ENCODE data around the gene AGBL4. TPM values are rescaled to one million over a fixed set of nuclear protein-coding genes. Genes with fewer than 3 reads are reported as not detected.
"Not testable (repeated sequence)": the region's sequence is repeated elsewhere in the genome, so short reads cannot be mapped to it uniquely, and the experiment has no call there.

The AGBL4 gene
- polyA plus RNA-seq, 3 donors, result 0.05 TPM; not detected in 2

DNA sequence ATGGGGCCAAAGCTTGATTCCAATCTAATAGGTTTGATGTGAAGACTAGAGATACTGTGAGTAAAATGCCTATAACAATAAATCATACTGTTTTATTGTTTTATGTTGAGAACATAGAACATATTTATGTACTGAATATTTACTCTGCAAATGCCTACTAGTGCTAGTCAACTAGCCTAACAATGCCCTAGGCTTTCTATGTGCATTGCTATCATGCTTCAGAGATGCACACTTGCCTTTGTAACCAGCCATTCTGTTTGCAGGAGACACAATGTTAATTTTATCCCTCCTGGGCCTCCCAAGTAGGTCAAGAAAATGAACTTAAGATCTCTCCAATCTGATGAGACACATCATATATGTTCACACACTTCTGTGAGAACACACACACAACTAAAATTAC, 716.3 kb downstream of the AGBL4 start:
- Histone ChIP-seq H2AFZ (ENCODE audit: insufficient read depth, low read depth, low read length, poor library complexity, severe bottlenecking) (no peak overlapping the region), H3K4me3 (replicated peaks in 1 of 3; ENCODE audit: low read depth in 2 of 3, low read length in 3 of 3) (no peak overlapping the region)

GRCh38 chr1:49306507-49307070, 717.2 kb downstream of the AGBL4 start:
- H4K20me1 ChIP-seq (ENCODE audit: insufficient read depth, low read length), result no peaks in the 10 kb centered on the region
- no peak overlapping the region for H3K27ac ChIP-seq (ENCODE audit: low read depth in 1 of 2, low read length in 2 of 2)
- H3K4me3 ChIP-seq (replicated peaks in 1 of 3; ENCODE audit: low read depth in 2 of 3, low read length in 3 of 3), result no peak overlapping the region
- no peaks in the 10 kb centered on the region for H3K36me3 Mint-ChIP-seq
- H3K4me3 Mint-ChIP-seq, result no peak overlapping the region
- no peak overlapping the region for H3K4me2 ChIP-seq (replicated peaks; ENCODE audit: extremely low read depth, low read length, poor library complexity, severe bottlenecking)
- H3K9me3 ChIP-seq (replicated peaks in 1 of 2; ENCODE audit: control insufficient read depth in 1 of 2, insufficient read depth in 1 of 2, low read length in 2 of 2), result no peaks in the 10 kb centered on the region
- H3K9ac ChIP-seq (ENCODE audit: insufficient read depth, low read length, poor library complexity, severe bottlenecking), result no peak overlapping the region
- 67% methylated on average over 1 of the region's 1 CpG for WGBS (ENCODE audit: insufficient coverage)
- H3K27ac Mint-ChIP-seq, result no peak overlapping the region
- TF ChIP-seq, protein P1, sequence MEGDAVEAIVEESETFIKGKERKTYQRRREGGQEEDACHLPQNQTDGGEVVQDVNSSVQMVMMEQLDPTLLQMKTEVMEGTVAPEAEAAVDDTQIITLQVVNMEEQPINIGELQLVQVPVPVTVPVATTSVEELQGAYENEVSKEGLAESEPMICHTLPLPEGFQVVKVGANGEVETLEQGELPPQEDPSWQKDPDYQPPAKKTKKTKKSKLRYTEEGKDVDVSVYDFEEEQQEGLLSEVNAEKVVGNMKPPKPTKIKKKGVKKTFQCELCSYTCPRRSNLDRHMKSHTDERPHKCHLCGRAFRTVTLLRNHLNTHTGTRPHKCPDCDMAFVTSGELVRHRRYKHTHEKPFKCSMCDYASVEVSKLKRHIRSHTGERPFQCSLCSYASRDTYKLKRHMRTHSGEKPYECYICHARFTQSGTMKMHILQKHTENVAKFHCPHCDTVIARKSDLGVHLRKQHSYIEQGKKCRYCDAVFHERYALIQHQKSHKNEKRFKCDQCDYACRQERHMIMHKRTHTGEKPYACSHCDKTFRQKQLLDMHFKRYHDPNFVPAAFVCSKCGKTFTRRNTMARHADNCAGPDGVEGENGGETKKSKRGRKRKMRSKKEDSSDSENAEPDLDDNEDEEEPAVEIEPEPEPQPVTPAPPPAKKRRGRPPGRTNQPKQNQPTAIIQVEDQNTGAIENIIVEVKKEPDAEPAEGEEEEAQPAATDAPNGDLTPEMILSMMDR (IDR thresholded peaks at IDR 0.05), result no peak
- DNase-seq, result no peak
- no peaks in the 10 kb centered on the region for H3K4me1 Mint-ChIP-seq
- intact Hi-C loops (cut with micrococcal nuclease), result no loop called here
- peaks cover 0 to 11% (median 6%) of the 10 kb centered on the region in 7 donors for H3K9me3 Mint-ChIP-seq
- no peaks in the 10 kb centered on the region for H3K79me2 ChIP-seq (ENCODE audit: insufficient read depth, low read length)
- no peak overlapping the region for H2AFZ ChIP-seq (ENCODE audit: insufficient read depth, low read depth, low read length, poor library complexity, severe bottlenecking)
- no peaks in the 10 kb centered on the region for H3K27me3 ChIP-seq (ENCODE audit: control insufficient read depth in 2 of 2, insufficient read depth in 2 of 2, low read length in 2 of 2)
- H3K36me3 ChIP-seq (replicated peaks in 1 of 2; ENCODE audit: control insufficient read depth in 1 of 2, insufficient read depth in 2 of 2, low read length in 2 of 2), result no peaks in the 10 kb centered on the region
- H3K27me3 Mint-ChIP-seq (ENCODE audit: low read depth in 3 of 3), result peaks cover 0 to 2% (median 0%) of the 10 kb centered on the region in 3 donors
- no peaks in the 10 kb centered on the region for H3K4me1 ChIP-seq (ENCODE audit: control insufficient read depth in 1 of 2, insufficient read depth in 2 of 2, low read length in 2 of 2)

More for the DNA sequence above, 716.3 kb downstream of the AGBL4 start:
- H3K27me3 Mint-ChIP-seq (ENCODE audit: low read depth in 3 of 3), result peaks cover 0 to 2% (median 0%) of the 10 kb centered on the region in 3 donors
- H3K79me2 ChIP-seq (ENCODE audit: insufficient read depth, low read length), result no peaks in the 10 kb centered on the region
- TF ChIP-seq, protein P1 (IDR thresholded peaks at IDR 0.05), result no peak
- H3K36me3 ChIP-seq (replicated peaks in 1 of 2; ENCODE audit: control insufficient read depth in 1 of 2, insufficient read depth in 2 of 2, low read length in 2 of 2), result no peaks in the 10 kb centered on the region
- no peaks in the 10 kb centered on the region for H3K36me3 Mint-ChIP-seq
- no peak for DNase-seq
- no peaks in the 10 kb centered on the region for H3K4me1 Mint-ChIP-seq
- H3K9ac ChIP-seq (ENCODE audit: insufficient read depth, low read length, poor library complexity, severe bottlenecking), result no peak overlapping the region
- H3K27ac ChIP-seq (ENCODE audit: low read depth in 1 of 2, low read length in 2 of 2), result no peak overlapping the region
- H3K4me1 ChIP-seq (ENCODE audit: control insufficient read depth in 1 of 2, insufficient read depth in 2 of 2, low read length in 2 of 2), result no peaks in the 10 kb centered on the region
- H3K27me3 ChIP-seq (ENCODE audit: control insufficient read depth in 2 of 2, insufficient read depth in 2 of 2, low read length in 2 of 2), result no peaks in the 10 kb centered on the region
- no peak overlapping the region for H3K4me3 Mint-ChIP-seq
- H4K20me1 ChIP-seq (ENCODE audit: insufficient read depth, low read length), result no peaks in the 10 kb centered on the region
- intact Hi-C loops (cut with micrococcal nuclease), result no loop called here
- no peak overlapping the region for H3K27ac Mint-ChIP-seq
- H3K9me3 ChIP-seq (replicated peaks in 1 of 2; ENCODE audit: control insufficient read depth in 1 of 2, insufficient read depth in 1 of 2, low read length in 2 of 2), result no peaks in the 10 kb centered on the region
- peaks cover 0 to 11% (median 5%) of the 10 kb centered on the region in 7 donors for H3K9me3 Mint-ChIP-seq
- no peak overlapping the region for H3K4me2 ChIP-seq (replicated peaks; ENCODE audit: extremely low read depth, low read length, poor library complexity, severe bottlenecking)

DNA sequence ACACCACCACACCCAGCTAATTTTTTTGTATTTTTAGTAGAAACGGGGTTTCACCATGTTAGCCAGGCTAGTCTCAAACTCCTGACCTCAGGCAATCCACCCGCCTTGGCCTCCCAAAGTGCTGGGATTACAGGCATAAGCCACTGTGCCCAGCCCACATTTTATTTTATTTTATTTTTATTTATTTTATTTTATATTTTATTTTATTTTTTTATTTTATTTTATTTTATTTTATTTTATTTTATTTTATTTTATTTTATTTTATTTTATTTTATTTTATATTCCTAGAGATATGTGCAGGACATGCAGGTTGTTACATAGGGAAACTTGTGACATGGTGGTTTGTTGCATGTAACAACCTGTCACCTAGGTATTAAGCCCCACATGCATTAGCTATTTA, 721.4 kb downstream of the AGBL4 start:
- H3K4me3 Mint-ChIP-seq; H3K27me3 ChIP-seq (ENCODE audit: control insufficient read depth in 2 of 2, insufficient read depth in 2 of 2, low read length in 2 of 2); H3K4me3 ChIP-seq (replicated peaks in 1 of 3; ENCODE audit: low read depth in 2 of 3, low read length in 3 of 3); H3K4me1 Mint-ChIP-seq; H3K79me2 ChIP-seq (ENCODE audit: insufficient read depth, low read length); intact Hi-C loops (cut with micrococcal nuclease); H3K4me2 ChIP-seq (replicated peaks; ENCODE audit: extremely low read depth, low read length, poor library complexity, severe bottlenecking); H3K9ac ChIP-seq (ENCODE audit: insufficient read depth, low read length, poor library complexity, severe bottlenecking); H3K27ac Mint-ChIP-seq; H3K27me3 Mint-ChIP-seq (ENCODE audit: low read depth in 3 of 3); H4K20me1 ChIP-seq (ENCODE audit: insufficient read depth, low read length); H3K4me1 ChIP-seq (ENCODE audit: control insufficient read depth in 1 of 2, insufficient read depth in 2 of 2, low read length in 2 of 2); H3K9me3 ChIP-seq (replicated peaks in 1 of 2; ENCODE audit: control insufficient read depth in 1 of 2, insufficient read depth in 1 of 2, low read length in 2 of 2); H3K36me3 ChIP-seq (replicated peaks in 1 of 2; ENCODE audit: control insufficient read depth in 1 of 2, insufficient read depth in 2 of 2, low read length in 2 of 2); DNase-seq; H3K27ac ChIP-seq (ENCODE audit: low read depth in 1 of 2, low read length in 2 of 2); H3K36me3 Mint-ChIP-seq; H2AFZ ChIP-seq (ENCODE audit: insufficient read depth, low read depth, low read length, poor library complexity, severe bottlenecking): not testable (repeated sequence)
- no CpG with 5 or more reads among the region's 2 CpGs for WGBS (ENCODE audit: insufficient coverage)
- H3K9me3 Mint-ChIP-seq, result peaks cover 1 to 11% (median 5%) of the 10 kb centered on the region in 7 donors
